ENCODE data around the gene BICD1. TPM values are rescaled to one million over a fixed set of nuclear protein-coding genes. Genes with fewer than 3 reads are reported as not detected.
"Not testable (repeated sequence)": the region's sequence is repeated elsewhere in the genome, so short reads cannot be mapped to it uniquely, and the experiment has no call there.

The BICD1 gene
- polyA plus RNA-seq, 1 experiment = 20.1 TPM

- no peak for DNase-seq (ENCODE audit: low read depth, low spot score)
- ChIA-PET POLR2A (no interaction called here), CTCF (no interaction called here)
- no peaks in the 10 kb centered on the region for H3K9me3 ChIP-seq (ENCODE audit: control insufficient read depth, insufficient read depth, low read length)
- no peaks in the 10 kb centered on the region for H3K27me3 ChIP-seq (ENCODE audit: control insufficient read depth, insufficient read depth, low read length)
- H3K27ac ChIP-seq (ENCODE audit: low read depth, low read length) = no peak overlapping the region
- H3K4me3 ChIP-seq (ENCODE audit: low read depth, low read length) = no peak overlapping the region
- no peak for TF ChIP-seq CTCF (IDR thresholded peaks at IDR 0.05; ENCODE audit: low read depth, low read length)
Observed at GRCh38 chr12:32226768-32227167, 120.1 kb downstream of the BICD1 start.

- no peak for DNase-seq (ENCODE audit: low read depth, low spot score)
- Histone ChIP-seq H3K27ac (ENCODE audit: low read depth, low read length) (no peak overlapping the region), H3K4me3 (ENCODE audit: low read depth, low read length) (no peak overlapping the region), H3K9me3 (ENCODE audit: control insufficient read depth, insufficient read depth, low read length) (no peaks in the 10 kb centered on the region), H3K27me3 (ENCODE audit: control insufficient read depth, insufficient read depth, low read length) (no peaks in the 10 kb centered on the region)
- CTCF ChIA-PET = no interaction called here
- POLR2A ChIA-PET = no interaction called here
- TF ChIP-seq CTCF (IDR thresholded peaks at IDR 0.05; ENCODE audit: low read depth, low read length) = no peak
Observed at GRCh38 chr12:32229971-32230612, 123.4 kb downstream of the BICD1 start.

- DNase-seq (ENCODE audit: low read depth, low spot score) = no peak
- POLR2A ChIA-PET = no interaction called here
- CTCF ChIA-PET = no interaction called here
- Histone ChIP-seq H3K27me3 (ENCODE audit: control insufficient read depth, insufficient read depth, low read length) (no peaks in the 10 kb centered on the region), H3K27ac (ENCODE audit: low read depth, low read length) (no peak overlapping the region), H3K9me3 (ENCODE audit: control insufficient read depth, insufficient read depth, low read length) (no peaks in the 10 kb centered on the region), H3K4me3 (ENCODE audit: low read depth, low read length) (no peak overlapping the region)
- no peak for TF ChIP-seq CTCF (IDR thresholded peaks at IDR 0.05; ENCODE audit: low read depth, low read length)
Observed at GRCh38 chr12:32230613-32230993, 124.0 kb downstream of the BICD1 start.

GRCh38 chr12:32231361-32231760 is 124.7 kb downstream of the BICD1 start:
- CTCF ChIA-PET = interaction anchor here (0.7 kb wide), 1 partner anchor 17 kb away, joined by 4 read pairs; no protein-coding TSS in a partner anchor
- H3K27ac ChIP-seq (ENCODE audit: low read depth, low read length); DNase-seq (ENCODE audit: low read depth, low spot score); H3K27me3 ChIP-seq (ENCODE audit: control insufficient read depth, insufficient read depth, low read length); POLR2A ChIA-PET; H3K9me3 ChIP-seq (ENCODE audit: control insufficient read depth, insufficient read depth, low read length); H3K4me3 ChIP-seq (ENCODE audit: low read depth, low read length): not testable (repeated sequence)

GRCh38 chr12:32233568-32233967 is 126.9 kb downstream of the BICD1 start:
- ChIA-PET CTCF (interaction anchor here (1.1 kb wide), 1 partner anchor 173 kb away, joined by 3 read pairs; no protein-coding TSS in a partner anchor), POLR2A (no interaction called here)
- DNase-seq (ENCODE audit: low read depth, low spot score) = no peak
- no peaks in the 10 kb centered on the region; the same call in 1 of the 2 replicates for H3K9me3 ChIP-seq (ENCODE audit: control insufficient read depth, insufficient read depth, low read length)
- no peak overlapping the region for H3K27ac ChIP-seq (ENCODE audit: low read depth, low read length)
- TF ChIP-seq CTCF (IDR thresholded peaks at IDR 0.05; ENCODE audit: low read depth, low read length) = no peak
- H3K27me3 ChIP-seq (ENCODE audit: control insufficient read depth, insufficient read depth, low read length) = no peaks in the 10 kb centered on the region
- H3K4me3 ChIP-seq (ENCODE audit: low read depth, low read length) = no peak overlapping the region
